Cardiac muscle cell (in vitro differentiated cells and primary cell): ENCODE data around the gene KCNQ1. TPM values are rescaled to one million over a fixed set of nuclear protein-coding genes. Genes with fewer than 3 reads are reported as not detected.

ENCODE experiments used
- DNase-seq, 2 donors: peaks; one replicate each; pipeline versions ENCODE4 v3.0.0 to v3.0.0-alpha.2; 2010 to 2017; ENCODE audit warnings: low read depth in 1 of 2, low spot score in 1 of 2
- H3K27ac ChIP-seq: fragments of 200-600 bp; sonication (generic); 2 replicates; pipeline ENCODE4 v1.5.1; 2016
- H3K27me3 ChIP-seq: fragments of 200-600 bp; sonication (generic); 2 replicates; pipeline ENCODE4 v1.6.0; 2016; ENCODE audit warnings: control low read depth
- H3K36me3 ChIP-seq: fragments of 200-600 bp; sonication (generic); 2 replicates; pipeline ENCODE4 v1.5.1; 2016; ENCODE audit warnings: control low read depth
- H3K4me1 ChIP-seq: fragments of 200-600 bp; sonication (generic); 2 replicates; pipeline ENCODE4 v1.8.1; 2017; ENCODE audit warnings: low read depth, mild to moderate bottlenecking, mixed run types
- H3K4me3 ChIP-seq: fragments of 200-600 bp; sonication (generic); 2 replicates; pipeline ENCODE4 v1.5.1; 2016; ENCODE audit warnings: mild to moderate bottlenecking
- H3K9me3 ChIP-seq: fragments of 200-600 bp; sonication (generic); 2 replicates; pipeline ENCODE4 v1.5.1; 2017; ENCODE audit warnings: low read depth, mild to moderate bottlenecking, control low read depth
- polyA plus RNA-seq: library from polyadenylated mRNA; unstranded; fragments of >200 nt; fragmentation: Nextera tagmentation; extraction: Ambion mirVana; gene quantifications from 2 replicates; pipeline ENCODE4 v1.2.1, GENCODE V29; 2016
- total RNA-seq: library from RNA; depleted of rRNA; stranded (reverse); fragments of >200 nt; gene quantifications from 2 replicates; pipeline ENCODE4 v1.2.3, GENCODE V29; 2016
- TF ChIP-seq, protein P1 (sequence below): IDR thresholded peaks from 2 replicates; pipeline ENCODE4 v1.5.1; 2012; ENCODE audit warnings: low read depth, mild to moderate bottlenecking, low read length

Gene KCNQ1
- total and polyA plus RNA-seq, 2 experiments from 2014 or later: 13.9 to 18.6 TPM

DNA sequence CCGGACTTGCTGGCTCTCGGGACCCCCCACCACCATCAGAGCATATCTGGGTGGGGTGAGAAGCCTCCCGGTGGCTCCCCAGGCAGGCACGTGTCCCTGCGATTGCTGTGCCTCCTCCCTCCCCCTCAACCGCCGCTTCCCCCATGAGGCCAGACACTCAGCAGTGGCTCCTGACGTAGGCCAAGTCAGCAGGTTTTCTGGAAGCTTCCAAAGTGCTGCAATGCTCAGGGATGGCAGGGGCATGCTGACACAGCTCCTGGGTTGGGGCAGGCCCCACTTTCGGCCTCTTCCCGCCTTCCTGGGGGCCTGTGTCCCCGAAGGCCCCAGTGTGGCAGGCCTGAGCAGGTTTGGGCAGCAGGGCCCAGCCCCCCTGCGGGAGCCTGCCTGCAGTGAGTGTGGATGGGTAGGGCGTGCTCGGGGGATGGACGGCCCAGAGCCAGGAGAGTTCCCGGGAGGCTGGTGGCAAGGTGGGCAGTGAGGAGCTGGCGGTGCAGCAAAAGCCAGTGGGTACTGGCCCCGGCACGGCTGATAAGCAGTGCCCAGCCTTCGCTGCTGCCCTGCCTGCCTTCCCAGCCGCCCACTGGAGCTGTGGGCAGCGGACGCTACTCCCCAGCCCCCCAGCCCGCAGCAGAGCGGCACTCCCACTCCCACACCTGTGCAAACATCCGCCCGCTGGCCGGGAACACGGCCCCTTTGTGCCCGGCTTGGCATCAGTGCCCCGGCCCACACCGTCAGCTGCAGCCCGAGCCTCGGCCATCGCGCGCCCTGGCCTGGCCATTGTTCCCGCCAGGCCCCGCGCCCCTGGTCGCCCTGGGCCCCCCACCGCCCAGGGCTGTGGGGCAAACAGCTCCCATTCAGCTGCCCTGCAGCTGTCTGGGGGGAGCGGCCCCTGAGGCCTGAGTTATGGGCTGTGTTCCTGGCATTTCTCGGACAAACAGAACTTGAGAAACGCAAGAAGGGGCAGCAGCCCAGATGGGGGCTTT is 130.0 kb downstream of the KCNQ1 start:
- Histone ChIP-seq H3K4me1 (peaks cover 13% of the 10 kb centered on the region), H3K4me3 (no peak overlapping the region), H3K36me3 (no peaks in the 10 kb centered on the region), H3K9me3 (no peaks in the 10 kb centered on the region), H3K27me3 (no peaks in the 10 kb centered on the region), H3K27ac (no peak overlapping the region)
- DNase-seq: peak in 1 of 2 donors; percentile 6
- TF ChIP-seq, protein P1, sequence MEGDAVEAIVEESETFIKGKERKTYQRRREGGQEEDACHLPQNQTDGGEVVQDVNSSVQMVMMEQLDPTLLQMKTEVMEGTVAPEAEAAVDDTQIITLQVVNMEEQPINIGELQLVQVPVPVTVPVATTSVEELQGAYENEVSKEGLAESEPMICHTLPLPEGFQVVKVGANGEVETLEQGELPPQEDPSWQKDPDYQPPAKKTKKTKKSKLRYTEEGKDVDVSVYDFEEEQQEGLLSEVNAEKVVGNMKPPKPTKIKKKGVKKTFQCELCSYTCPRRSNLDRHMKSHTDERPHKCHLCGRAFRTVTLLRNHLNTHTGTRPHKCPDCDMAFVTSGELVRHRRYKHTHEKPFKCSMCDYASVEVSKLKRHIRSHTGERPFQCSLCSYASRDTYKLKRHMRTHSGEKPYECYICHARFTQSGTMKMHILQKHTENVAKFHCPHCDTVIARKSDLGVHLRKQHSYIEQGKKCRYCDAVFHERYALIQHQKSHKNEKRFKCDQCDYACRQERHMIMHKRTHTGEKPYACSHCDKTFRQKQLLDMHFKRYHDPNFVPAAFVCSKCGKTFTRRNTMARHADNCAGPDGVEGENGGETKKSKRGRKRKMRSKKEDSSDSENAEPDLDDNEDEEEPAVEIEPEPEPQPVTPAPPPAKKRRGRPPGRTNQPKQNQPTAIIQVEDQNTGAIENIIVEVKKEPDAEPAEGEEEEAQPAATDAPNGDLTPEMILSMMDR: no peak

GRCh38 chr11:2575591-2576051 is 130.8 kb downstream of the KCNQ1 start:
- peaks cover 13% of the 10 kb centered on the region for H3K4me1 ChIP-seq
- no peaks in the 10 kb centered on the region for H3K9me3 ChIP-seq
- no peaks in the 10 kb centered on the region for H3K27me3 ChIP-seq
- H3K36me3 ChIP-seq: no peaks in the 10 kb centered on the region
- no peak for DNase-seq
- TF ChIP-seq, protein P1: no peak
- no peak overlapping the region for H3K4me3 ChIP-seq
- no peak overlapping the region for H3K27ac ChIP-seq

- peaks cover 13% of the 10 kb centered on the region for H3K4me1 ChIP-seq
- H3K4me3 ChIP-seq: no peak overlapping the region
- H3K27ac ChIP-seq: no peak overlapping the region
- DNase-seq: no peak
- H3K9me3 ChIP-seq: no peaks in the 10 kb centered on the region
- H3K27me3 ChIP-seq: no peaks in the 10 kb centered on the region
- H3K36me3 ChIP-seq: no peaks in the 10 kb centered on the region
- TF ChIP-seq, protein P1: no peak
These were observed 131.3 kb downstream of the KCNQ1 start for GRCh38 chr11:2576111-2576510.

DNA sequence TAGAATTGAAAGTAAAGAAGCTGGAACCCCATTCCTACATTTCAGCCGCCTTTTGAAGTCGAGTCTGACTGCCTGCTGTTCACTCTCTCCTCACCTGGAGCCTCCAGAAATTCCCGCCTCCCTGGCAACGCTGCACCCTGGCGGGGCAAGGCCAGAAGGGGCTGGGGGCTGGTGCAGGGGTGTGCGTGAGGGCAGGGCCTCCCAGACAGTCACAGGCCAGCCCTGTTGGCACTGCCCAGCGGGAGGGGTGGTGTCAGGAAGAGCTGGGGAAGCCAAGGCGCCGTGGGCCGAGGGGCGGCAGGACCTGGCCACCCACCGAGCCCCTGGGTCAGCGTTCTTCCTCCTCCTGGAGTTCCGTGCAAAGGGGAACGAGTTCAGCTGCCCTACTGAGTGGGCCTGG is 131.7 kb downstream of the KCNQ1 start:
- TF ChIP-seq, protein P1: no peak
- H3K9me3 ChIP-seq: no peaks in the 10 kb centered on the region
- H3K27me3 ChIP-seq: no peaks in the 10 kb centered on the region
- H3K27ac ChIP-seq: no peak overlapping the region
- peaks cover 13% of the 10 kb centered on the region for H3K4me1 ChIP-seq
- DNase-seq: no peak
- no peak overlapping the region for H3K4me3 ChIP-seq
- H3K36me3 ChIP-seq: no peaks in the 10 kb centered on the region

GRCh38 chr11:2577031-2577990 is 132.5 kb downstream of the KCNQ1 start:
- DNase-seq: peak in 1 of 2 donors; percentile 35
- Histone ChIP-seq H3K9me3 (no peaks in the 10 kb centered on the region), H3K4me3 (no peak overlapping the region), H3K36me3 (no peaks in the 10 kb centered on the region), H3K4me1 (peaks cover 13% of the 10 kb centered on the region), H3K27ac (peak overlapping the region; percentile 60), H3K27me3 (no peaks in the 10 kb centered on the region)
- TF ChIP-seq, protein P1: no peak
